HG03066 (cell line): ENCODE results near the gene ACTRT2.

Source experiments
- ATAC-seq: cut with Tn5 transposase; IDR thresholded peaks from one replicate; pipeline ENCODE4 v1.9.1; 2021; ENCODE audit warnings: low read depth; ENCODE audit not compliant: unreplicated experiment

ACTRT2 gene

GRCh38 chr1:3049905-3050304, 28.6 kb downstream of the ACTRT2 start:
- no peak for ATAC-seq

GRCh38 chr1:3050603-3051002, 29.3 kb downstream of the ACTRT2 start:
- ATAC-seq: no peak

GRCh38 chr1:3051270-3052268, 30.3 kb downstream of the ACTRT2 start:
- no peak for ATAC-seq

DNA sequence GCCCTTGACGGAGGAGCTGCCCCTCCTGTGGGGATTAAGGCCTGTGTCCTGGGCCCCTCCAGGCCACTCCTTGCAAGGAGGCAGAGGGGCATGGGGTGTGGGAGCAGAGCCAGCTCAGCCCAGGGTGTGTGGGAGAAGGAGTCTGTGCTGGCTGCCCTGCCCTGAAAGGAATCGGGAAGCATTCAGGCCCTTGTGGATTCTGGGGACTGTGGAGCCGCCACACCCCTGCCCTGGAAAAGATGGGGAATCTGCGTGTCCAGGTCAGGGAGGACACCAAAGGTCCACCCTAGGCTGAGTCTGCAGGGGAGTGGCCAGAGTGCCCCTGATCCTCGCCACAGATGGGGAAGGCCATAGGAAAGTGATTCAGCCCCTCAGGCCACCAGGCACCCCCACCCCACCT, 31.2 kb downstream of the ACTRT2 start:
- no peak for ATAC-seq

- ATAC-seq: no peak
These were observed 32.2 kb downstream of the ACTRT2 start for GRCh38 chr1:3053366-3053980.

GRCh38 chr1:3053986-3054385, 32.7 kb downstream of the ACTRT2 start:
- no peak for ATAC-seq

GRCh38 chr1:3054474-3054873, 33.2 kb downstream of the ACTRT2 start:
- no peak for ATAC-seq

DNA sequence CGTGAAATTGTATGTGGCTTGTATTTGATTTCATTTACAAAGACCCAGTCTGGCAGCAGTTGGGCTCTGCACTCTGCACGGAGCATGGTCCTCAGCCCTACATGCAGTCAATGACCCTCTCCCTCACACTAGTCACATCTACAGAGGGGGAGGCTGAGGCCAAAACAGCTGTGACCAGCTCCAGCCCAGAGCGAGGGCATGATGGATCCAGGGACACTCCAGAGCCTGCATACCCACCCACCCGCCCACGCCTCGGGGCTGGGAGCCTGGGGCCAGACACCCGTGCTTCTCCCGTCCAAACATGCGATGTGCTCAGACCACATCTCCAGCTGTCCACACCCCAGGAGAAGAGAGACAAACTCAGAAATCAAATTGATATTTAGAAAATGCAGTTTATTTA, 33.8 kb downstream of the ACTRT2 start:
- ATAC-seq: no peak

GRCh38 chr1:3056641-3057040, 35.4 kb downstream of the ACTRT2 start:
- no peak for ATAC-seq

- ATAC-seq: no peak
These were observed 37.2 kb downstream of the ACTRT2 start for GRCh38 chr1:3058263-3059030.

DNA sequence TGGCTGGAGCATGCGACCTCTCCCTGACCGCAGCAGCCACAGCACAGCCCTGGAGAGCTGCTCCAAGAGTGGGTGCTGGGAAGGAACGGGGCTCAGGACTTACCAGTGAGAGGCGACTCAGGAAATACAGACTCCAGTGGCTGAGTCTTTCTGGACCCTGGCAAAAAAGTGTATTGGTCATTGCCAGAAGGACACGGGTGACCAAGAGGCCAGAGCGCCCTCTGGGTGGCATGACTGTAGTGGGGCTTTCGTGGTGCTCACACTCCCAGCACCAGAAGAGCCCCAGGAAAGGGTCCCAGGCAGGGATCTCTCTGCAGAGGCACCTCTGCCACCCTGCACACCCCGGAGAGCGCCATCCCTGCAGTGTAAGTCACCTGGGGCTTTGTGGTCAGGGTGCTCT, 38.9 kb downstream of the ACTRT2 start:
- no peak for ATAC-seq

GRCh38 chr1:3060601-3061551, 39.6 kb downstream of the ACTRT2 start:
- no peak for ATAC-seq

GRCh38 chr1:3061566-3061965, 40.3 kb downstream of the ACTRT2 start:
- no peak for ATAC-seq

GRCh38 chr1:3061981-3062615, 40.8 kb downstream of the ACTRT2 start:
- no peak for ATAC-seq

- no peak for ATAC-seq
These were observed 41.5 kb downstream of the ACTRT2 start for GRCh38 chr1:3062616-3063378.

DNA sequence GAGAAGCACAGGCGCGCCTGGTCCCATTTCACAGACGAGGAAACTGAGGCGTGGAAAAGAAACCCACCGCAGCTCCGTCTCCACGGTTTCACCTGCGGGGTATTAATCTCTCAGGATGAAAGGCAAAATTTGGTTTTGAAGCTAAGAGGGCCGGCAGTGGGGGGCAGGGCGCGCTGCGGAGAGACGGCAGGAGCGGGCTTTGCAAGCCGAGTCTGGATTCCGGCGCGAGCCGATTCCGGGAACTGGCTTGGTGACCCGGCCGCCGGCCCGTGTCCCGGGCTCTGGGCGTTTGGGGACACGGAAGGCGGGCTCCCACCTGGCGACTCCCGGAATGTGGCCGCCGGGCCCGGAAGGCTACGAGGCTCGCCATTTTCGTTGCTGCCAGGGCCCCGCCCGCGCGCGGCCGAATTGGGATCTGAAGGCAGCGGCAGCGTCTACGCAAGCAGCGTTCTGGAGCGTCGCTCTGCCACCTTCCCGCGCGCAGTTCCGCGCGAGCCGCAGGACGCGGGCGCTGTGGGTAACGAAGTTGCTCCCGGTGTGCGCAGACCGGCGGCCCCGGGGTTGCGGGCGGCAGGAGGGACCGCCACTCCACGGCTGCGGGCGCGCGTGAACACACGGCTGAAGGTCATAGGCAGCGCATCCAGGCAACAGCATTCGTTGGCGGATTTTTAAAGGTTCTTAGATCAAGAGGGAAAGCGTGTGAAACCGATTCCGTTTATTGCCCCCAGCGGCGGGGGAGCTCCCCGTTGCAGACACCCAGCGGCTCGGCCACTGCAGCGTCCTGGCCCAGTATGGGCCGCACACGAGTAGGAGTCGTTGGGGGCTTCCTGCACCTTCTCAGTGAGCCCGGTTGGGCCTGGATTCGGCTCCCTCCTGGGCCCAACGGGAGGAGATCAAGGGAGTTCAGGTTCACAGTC, 42.4 kb downstream of the ACTRT2 start:
- no peak for ATAC-seq

GRCh38 chr1:3064296-3064850, 43.1 kb downstream of the ACTRT2 start:
- no peak for ATAC-seq
